GM15510 (cell line): ENCODE results near the gene ZBTB42.

Experiments
- POLR2A ChIP-seq: IDR thresholded peaks from 3 replicates; pipeline ENCODE4 v1.6.1; 2011; ENCODE audit warnings: borderline replicate concordance; ENCODE audit not compliant: insufficient read length; ENCODE audit errors: extremely low read depth

Gene ZBTB42

DNA sequence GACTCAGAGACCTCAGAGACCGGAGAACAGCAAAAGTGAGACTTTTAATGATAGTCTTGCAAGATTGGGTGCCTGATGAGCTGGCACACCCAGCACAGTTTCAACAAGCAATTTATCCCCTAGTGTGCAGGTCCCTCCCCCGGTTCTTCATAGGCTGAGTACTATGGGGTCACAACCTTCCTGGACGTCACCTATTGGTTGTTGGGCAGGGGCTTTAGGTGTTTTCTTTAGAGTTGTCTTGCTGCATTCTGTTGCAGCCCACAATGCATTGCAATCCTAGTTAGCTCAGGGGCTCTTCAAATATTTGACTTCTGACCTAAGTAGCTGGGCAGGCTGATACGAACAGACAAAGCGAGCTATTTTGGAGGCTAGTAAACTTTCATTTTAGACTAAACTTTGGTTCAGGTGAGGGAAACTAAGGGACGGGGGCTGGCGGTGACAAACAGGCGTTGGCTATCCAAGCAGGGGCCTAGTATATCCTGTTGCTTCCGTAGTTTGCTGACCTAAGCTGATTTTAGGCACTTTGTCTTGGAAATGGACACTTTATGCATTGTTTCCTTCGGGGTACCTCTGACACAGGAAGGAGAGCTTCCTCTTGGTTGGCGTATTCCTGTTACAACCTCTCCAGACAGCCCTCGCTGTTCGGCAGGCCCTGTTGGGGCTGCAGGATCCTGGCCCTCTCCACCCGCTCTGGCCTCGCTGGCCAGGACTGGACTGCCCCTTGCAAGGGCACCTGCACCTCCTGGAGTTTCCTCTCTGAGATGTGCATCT, 33.9 kb upstream of the ZBTB42 start:
- TF ChIP-seq POLR2A = no peak

DNA sequence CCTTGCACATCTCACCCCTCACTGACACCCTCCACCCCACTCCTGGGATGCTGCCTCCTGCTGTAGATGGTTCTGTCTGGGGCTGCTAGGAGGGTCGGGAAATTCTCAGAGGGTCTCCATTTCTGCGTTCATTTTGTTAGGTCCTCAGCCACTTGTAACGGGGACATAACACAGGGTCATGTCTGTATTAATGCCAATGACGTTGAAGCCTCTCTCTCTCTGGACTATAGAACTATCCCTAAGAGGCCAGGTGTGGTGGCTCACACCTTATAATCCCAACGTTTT, 33.3 kb upstream of the ZBTB42 start:
- TF ChIP-seq POLR2A = no peak

- no peak for TF ChIP-seq POLR2A
These were observed 32.2 kb upstream of the ZBTB42 start for GRCh38 chr14:104768437-104769323.

DNA sequence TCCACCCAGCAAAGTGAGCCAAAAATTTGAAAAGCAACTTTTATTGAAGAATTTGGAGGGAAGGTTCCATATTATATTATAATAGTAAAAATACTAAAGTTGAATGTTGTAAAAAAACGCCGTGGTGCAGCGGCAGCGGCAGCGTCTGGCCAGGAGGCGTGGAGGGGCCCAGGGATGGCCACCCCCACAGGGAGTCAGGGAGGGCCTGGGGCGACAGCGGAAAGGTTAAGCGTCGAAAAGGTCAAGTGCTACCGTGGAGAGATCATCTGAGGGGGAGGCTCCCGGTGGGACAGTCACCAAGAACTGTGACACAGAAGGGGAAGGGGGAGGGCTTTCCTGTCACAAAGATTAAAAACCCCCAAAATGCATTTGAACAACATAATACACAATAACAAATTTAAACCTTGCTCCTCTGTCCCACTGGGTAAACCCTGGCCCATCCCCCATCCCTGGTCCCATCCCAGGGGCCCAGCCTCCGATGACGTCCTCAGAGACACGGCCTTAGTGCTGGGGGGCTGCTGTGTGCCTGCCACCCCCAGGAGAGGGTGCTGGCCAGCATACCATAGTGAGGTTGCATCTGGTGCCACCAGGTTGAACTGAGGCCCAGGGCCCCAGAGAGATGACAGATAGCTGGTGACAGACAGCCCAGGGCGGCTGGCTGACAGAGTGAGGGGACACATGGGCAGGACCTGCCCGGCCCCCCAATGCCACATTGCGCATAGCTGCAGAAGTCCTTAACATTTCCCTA, 31.4 kb upstream of the ZBTB42 start:
- TF ChIP-seq POLR2A = no peak

DNA sequence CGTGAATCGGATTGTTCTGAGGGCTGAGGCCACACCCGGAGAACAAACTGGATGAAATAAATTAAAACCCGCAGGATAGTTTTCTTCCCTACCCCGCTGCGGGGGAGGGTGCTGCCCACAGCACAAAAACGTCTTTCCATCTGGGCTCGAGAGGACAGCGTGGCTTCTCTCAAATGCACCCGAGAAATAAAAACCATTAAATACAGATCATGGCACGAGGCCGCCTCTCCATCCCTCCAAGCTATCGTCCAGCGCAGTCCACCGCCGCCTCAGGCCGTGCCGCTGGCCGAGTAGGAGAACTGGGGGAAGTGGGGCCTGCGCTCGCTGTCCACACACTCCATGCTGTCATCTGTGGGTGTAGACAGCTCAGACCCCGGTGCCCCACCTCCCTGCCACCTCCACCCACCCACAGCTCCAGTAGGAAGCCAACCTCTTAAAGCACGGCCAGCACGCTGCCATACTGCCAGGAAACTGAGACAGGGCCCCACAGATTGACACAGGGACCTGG, 30.8 kb upstream of the ZBTB42 start:
- TF ChIP-seq POLR2A = no peak

GRCh38 chr14:104770851-104771272, 30.0 kb upstream of the ZBTB42 start:
- no peak for TF ChIP-seq POLR2A

DNA sequence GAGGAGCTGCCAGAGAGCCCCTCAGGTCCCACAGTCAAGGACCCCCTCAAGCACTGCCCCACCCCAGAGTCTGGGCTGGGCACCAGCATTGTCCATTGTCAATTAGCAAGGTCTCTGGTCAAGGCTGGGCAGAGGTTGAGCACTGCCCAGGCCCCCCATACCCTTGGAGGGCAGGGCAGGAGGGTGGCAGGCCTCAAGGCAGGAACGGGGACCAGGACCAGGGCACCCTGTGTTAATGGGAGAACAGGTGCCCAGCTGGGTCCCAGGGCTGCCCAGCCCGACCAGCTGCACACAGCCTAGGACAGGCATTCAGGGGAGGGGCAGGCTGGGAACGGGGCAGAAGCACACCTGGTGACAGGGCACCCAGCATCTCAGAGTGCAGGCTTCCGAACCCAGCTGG, 29.5 kb upstream of the ZBTB42 start:
- TF ChIP-seq POLR2A = no peak

DNA sequence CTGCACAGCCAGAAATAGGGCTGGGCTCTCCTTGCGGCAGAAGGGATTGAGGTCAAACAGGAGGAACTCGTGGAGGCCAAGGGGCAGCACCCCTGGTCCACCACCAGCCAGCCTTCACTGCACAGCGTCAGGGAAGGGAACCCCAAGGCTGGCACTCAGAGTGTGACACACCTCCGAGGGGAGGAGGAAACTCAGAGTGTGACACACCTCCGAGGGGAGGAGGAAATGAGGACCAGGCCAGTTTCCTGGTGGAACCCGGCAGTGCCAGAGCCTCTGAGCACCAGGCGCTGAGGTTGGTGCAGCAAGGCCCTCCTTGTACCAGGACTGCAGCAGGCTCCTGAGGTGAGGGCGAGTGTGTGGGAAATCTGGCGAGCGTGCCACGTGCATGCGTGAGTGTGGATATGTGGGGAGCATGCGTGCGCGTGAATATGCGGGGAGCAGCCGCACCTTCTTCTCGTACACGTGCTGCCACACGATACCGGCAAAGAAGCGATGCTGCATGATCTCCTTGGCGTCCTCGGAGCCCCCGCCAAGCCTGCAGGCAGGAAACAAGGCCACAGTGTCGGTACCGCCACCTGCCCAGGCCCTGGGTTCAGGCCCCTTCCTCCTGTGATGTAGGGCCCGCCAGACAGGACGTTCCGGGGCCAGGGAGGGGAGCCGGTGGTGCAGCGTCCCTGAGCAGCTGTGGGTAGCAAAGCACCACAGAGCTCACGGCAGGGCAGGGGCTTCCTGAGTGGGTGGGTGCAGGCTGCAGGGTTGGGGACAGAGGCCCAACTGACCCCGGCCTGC, 28.8 kb upstream of the ZBTB42 start:
- TF ChIP-seq POLR2A = no peak

GRCh38 chr14:104772707-104773504, 28.0 kb upstream of the ZBTB42 start:
- no peak for TF ChIP-seq POLR2A

- TF ChIP-seq POLR2A = no peak
These were observed 27.1 kb upstream of the ZBTB42 start for GRCh38 chr14:104773505-104774452.

DNA sequence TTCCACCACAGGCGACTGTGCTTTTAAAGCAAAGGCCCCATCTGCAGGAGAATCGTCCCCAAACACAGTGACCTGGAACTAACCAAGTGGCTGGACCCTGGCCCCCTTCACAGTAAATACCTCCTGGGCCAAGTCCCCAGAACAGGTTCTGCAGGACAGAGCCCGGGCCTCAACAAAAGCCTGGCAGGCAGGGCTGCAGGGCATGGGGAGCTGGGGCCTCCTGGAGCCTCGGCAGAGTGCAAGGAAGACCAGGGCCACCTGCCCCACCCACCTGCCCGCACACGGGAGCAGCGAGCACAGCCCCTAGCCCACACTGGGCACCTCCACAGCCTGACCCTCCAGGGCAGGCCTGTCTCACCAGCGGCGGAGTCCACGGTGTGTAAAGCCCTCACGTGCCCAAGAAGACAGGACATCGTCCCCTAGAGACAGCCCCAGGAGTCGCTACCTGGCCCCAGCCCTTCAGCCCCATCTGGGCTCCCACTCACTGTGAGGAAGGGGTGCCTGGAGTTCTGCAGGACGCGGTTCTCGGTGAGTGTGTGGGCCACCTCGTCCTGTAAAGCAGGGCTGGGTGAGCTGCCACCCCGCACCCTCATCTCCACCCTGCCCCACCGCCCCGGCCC, 26.3 kb upstream of the ZBTB42 start:
- TF ChIP-seq POLR2A = no peak

- no peak for TF ChIP-seq POLR2A
These were observed 25.8 kb upstream of the ZBTB42 start for GRCh38 chr14:104775073-104775489.

DNA sequence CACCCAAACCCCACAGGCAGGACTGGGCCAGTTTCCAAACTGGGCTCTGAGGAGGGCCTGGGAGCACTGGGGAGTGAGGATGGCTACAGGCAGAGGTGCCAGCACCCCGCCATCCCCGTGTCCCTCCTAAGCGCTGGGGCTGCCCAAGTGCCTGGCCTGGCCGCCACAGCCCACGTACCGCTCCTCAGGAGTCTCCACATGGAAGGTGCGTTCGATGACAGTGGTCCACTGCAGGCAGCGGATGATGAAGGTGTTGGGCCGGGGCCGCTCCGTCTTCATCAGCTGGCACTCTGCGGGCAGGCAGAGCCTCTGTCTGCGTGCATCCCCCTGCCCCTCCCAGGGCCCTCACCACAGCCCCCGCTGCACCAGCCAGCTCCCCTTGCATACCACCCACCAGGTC, 24.4 kb upstream of the ZBTB42 start:
- TF ChIP-seq POLR2A = no peak
